ENCODE data around the gene ACAT1. TPM values are rescaled to one million over a fixed set of nuclear protein-coding genes. Genes with fewer than 3 reads are reported as not detected.

ACAT1 gene
- total RNA-seq, 1 donor from 2014 or later, result 50.9 TPM

GRCh38 chr11:108170184-108170583 lies 48.8 kb downstream of the ACAT1 start:
- Histone ChIP-seq H3F3A (ENCODE audit: low read depth) (no peaks in the 10 kb centered on the region), H3K4me3 (no peak overlapping the region), H3K79me2 (ENCODE audit: low read depth) (no peaks in the 10 kb centered on the region), H3K27ac (no peak overlapping the region), H3K9ac (no peak overlapping the region), H4K20me1 (ENCODE audit: low read depth) (no peaks in the 10 kb centered on the region), H3K9me3 (ENCODE audit: low read depth) (no peaks in the 10 kb centered on the region), H2AFZ (replicated peaks) (no peak overlapping the region), H3K36me3 (peaks cover 23% of the 10 kb centered on the region), H3K4me1 (no peaks in the 10 kb centered on the region), H3K27me3 (no peaks in the 10 kb centered on the region), H3K4me2 (no peak overlapping the region)
- H3K27me3 Mint-ChIP-seq (ENCODE audit: insufficient read depth, low read depth), result no peaks in the 10 kb centered on the region
- no peaks in the 10 kb centered on the region for H3K4me1 Mint-ChIP-seq
- DNase-seq (ENCODE audit: low spot score), result no peak
- H3K36me3 Mint-ChIP-seq, result peaks cover 11% of the 10 kb centered on the region
- H3K9me3 Mint-ChIP-seq, result no peaks in the 10 kb centered on the region
- no peak overlapping the region for H3K4me3 Mint-ChIP-seq
- H3K27ac Mint-ChIP-seq, result no peak overlapping the region
- TF ChIP-seq EZH2 (IDR thresholded peaks at IDR 0.05), result no peak
- no peak for TF ChIP-seq EZH2phosphoT487 (IDR thresholded peaks at IDR 0.05)
- TF ChIP-seq CTCF (IDR thresholded peaks at IDR 0.05), result no peak

- Mint-ChIP-seq H3K4me3 (no peak overlapping the region), H3K9me3 (no peaks in the 10 kb centered on the region), H3K4me1 (no peaks in the 10 kb centered on the region), H3K36me3 (peaks cover 30% of the 10 kb centered on the region), H3K27ac (no peak overlapping the region), H3K27me3 (ENCODE audit: insufficient read depth, low read depth) (no peaks in the 10 kb centered on the region)
- no peak for TF ChIP-seq CTCF (IDR thresholded peaks at IDR 0.05)
- TF ChIP-seq EZH2 (IDR thresholded peaks at IDR 0.05), result no peak
- TF ChIP-seq EZH2phosphoT487 (IDR thresholded peaks at IDR 0.05), result no peak
- Histone ChIP-seq H3K27ac (no peak overlapping the region), H3K9me3 (ENCODE audit: low read depth) (no peaks in the 10 kb centered on the region), H4K20me1 (ENCODE audit: low read depth) (no peaks in the 10 kb centered on the region), H3K4me1 (no peaks in the 10 kb centered on the region), H3K4me2 (no peak overlapping the region), H2AFZ (replicated peaks) (no peak overlapping the region), H3K36me3 (peaks cover 13% of the 10 kb centered on the region), H3K27me3 (no peaks in the 10 kb centered on the region), H3F3A (ENCODE audit: low read depth) (no peaks in the 10 kb centered on the region), H3K79me2 (ENCODE audit: low read depth) (no peaks in the 10 kb centered on the region), H3K4me3 (no peak overlapping the region), H3K9ac (no peak overlapping the region)
- no peak for DNase-seq (ENCODE audit: low spot score)
These were observed 56.2 kb downstream of the ACAT1 start for GRCh38 chr11:108177570-108177969.

- Histone ChIP-seq H3K4me1 (no peaks in the 10 kb centered on the region), H2AFZ (replicated peaks) (no peak overlapping the region), H3K9me3 (ENCODE audit: low read depth) (no peaks in the 10 kb centered on the region), H3K27ac (no peak overlapping the region), H3F3A (ENCODE audit: low read depth) (no peaks in the 10 kb centered on the region), H3K9ac (no peak overlapping the region), H3K4me3 (no peak overlapping the region), H4K20me1 (ENCODE audit: low read depth) (peaks cover 7% of the 10 kb centered on the region), H3K27me3 (no peaks in the 10 kb centered on the region), H3K79me2 (ENCODE audit: low read depth) (peaks cover 28% of the 10 kb centered on the region), H3K36me3 (peaks cover 25% of the 10 kb centered on the region), H3K4me2 (no peak overlapping the region)
- no peaks in the 10 kb centered on the region for H3K9me3 Mint-ChIP-seq
- no peak overlapping the region for H3K4me3 Mint-ChIP-seq
- H3K27ac Mint-ChIP-seq, result no peak overlapping the region
- H3K36me3 Mint-ChIP-seq, result peaks cover 19% of the 10 kb centered on the region
- DNase-seq (ENCODE audit: low spot score), result no peak
- no peaks in the 10 kb centered on the region for H3K4me1 Mint-ChIP-seq
- TF ChIP-seq EZH2phosphoT487 (IDR thresholded peaks at IDR 0.05) (no peak), EZH2 (IDR thresholded peaks at IDR 0.05) (no peak), CTCF (IDR thresholded peaks at IDR 0.05) (no peak)
- no peaks in the 10 kb centered on the region for H3K27me3 Mint-ChIP-seq (ENCODE audit: insufficient read depth, low read depth)
These were observed 72.4 kb downstream of the ACAT1 start for GRCh38 chr11:108193725-108194124.
